Thymus (tissue), 11 donors: ENCODE measurements around the gene TDRD9. TPM values are rescaled to one million over a fixed set of nuclear protein-coding genes. Genes with fewer than 3 reads are reported as not detected.

Experiments
- DNase-seq, 9 donors: peaks; one replicate each; pipeline ENCODE4 v3.0.0-alpha.2; 2013; ENCODE audit warnings: low spot score in 9 of 9, low read depth in 6 of 9, missing footprints in 1 of 9
- H3K27ac ChIP-seq, 2 donors: one replicate each; pipeline ENCODE4 v1.5.1; 2013; ENCODE audit warnings: control low read depth in 1 of 2, low read depth in 1 of 2, low read length in 1 of 2, mild to moderate bottlenecking in 1 of 2, moderate library complexity in 1 of 2
- H3K27me3 ChIP-seq, 2 donors: one replicate each; pipeline ENCODE4 v1.5.1; 2013; ENCODE audit warnings: low read length in 1 of 2; ENCODE audit not compliant: control insufficient read depth in 2 of 2, insufficient read depth in 1 of 2
- H3K36me3 ChIP-seq, 2 donors: one replicate each; pipeline ENCODE4 v1.5.1; 2013; ENCODE audit warnings: low read length in 1 of 2, mild to moderate bottlenecking in 1 of 2, moderate library complexity in 1 of 2; ENCODE audit not compliant: control insufficient read depth in 2 of 2, insufficient read depth in 2 of 2
- H3K4me1 ChIP-seq, 2 donors: one replicate each; pipeline ENCODE4 v1.5.1; 2013; ENCODE audit warnings: low read length in 2 of 2; ENCODE audit not compliant: control insufficient read depth in 2 of 2, insufficient read depth in 2 of 2
- H3K4me3 ChIP-seq, 2 donors: one replicate each; pipeline ENCODE4 v1.5.1; 2013; ENCODE audit warnings: low read length in 2 of 2, control low read depth in 1 of 2, mild to moderate bottlenecking in 1 of 2
- H3K9me3 ChIP-seq, 2 donors: one replicate each; pipeline ENCODE4 v1.5.1; 2013; ENCODE audit warnings: low read length in 1 of 2, mild to moderate bottlenecking in 1 of 2; ENCODE audit not compliant: control insufficient read depth in 2 of 2, insufficient read depth in 1 of 2
- WGBS: extraction: QIAGEN DNeasy Blood & Tissue Kit; methylation state at CpG from one replicate; pipeline ENCODE4 v1.1.7; 2013; 5-methylcytosine and 5-hydroxymethylcytosine counted together
- polyA plus RNA-seq: library from polyadenylated mRNA; stranded (reverse); fragments of 200-250 nt; gene quantifications from one replicate; pipeline ENCODE4 v1.2.3, GENCODE V29; 2013
- total RNA-seq: library from RNA; stranded (reverse); fragments of 120-200 nt; gene quantifications from one replicate; pipeline ENCODE4 v1.2.4, GENCODE V29; 2013
- donor health status: healthy.

The TDRD9 gene
- total and polyA plus RNA-seq, 2 donors = 0.76 to 3.8 TPM

DNA sequence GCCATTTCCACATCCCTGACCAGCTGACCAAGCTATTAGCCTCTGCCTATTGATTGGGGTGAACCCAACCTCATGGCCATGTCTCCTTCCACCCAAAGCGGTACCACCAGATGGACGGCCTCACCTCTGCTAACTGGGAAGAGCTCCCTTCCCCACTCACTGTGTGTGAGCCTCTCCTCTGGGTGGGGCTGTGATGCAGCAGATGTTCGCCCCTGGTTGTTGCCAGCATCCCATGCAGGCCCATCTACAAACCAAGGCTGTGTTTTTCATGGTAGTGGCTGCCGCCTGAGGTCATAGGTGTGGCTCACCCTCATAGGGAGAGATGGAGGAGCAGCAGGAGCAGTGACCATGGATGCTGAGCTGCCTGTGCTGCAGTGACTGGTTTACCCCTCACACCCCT, 61.7 kb downstream of the TDRD9 start:
- Histone ChIP-seq H3K36me3 (no peaks in the 10 kb centered on the region), H3K9me3 (peaks cover 0 to 7% of the 10 kb centered on the region in 2 donors), H3K4me3 (no peak overlapping the region), H3K27me3 (no peaks in the 10 kb centered on the region), H3K4me1 (no peaks in the 10 kb centered on the region), H3K27ac (no peak overlapping the region)
- DNase-seq = no peak
- 97% methylated on average over 4 of the region's 4 CpGs for WGBS

- Histone ChIP-seq H3K4me3 (no peak overlapping the region), H3K36me3 (no peaks in the 10 kb centered on the region), H3K4me1 (no peaks in the 10 kb centered on the region), H3K27me3 (no peaks in the 10 kb centered on the region), H3K9me3 (peaks cover 0 to 4% of the 10 kb centered on the region in 2 donors), H3K27ac (no peak overlapping the region)
- 96% methylated on average over 5 of the region's 5 CpGs for whole genome bisulfite sequencing
- DNase-seq = no peak
These were observed 66.4 kb downstream of the TDRD9 start for GRCh38 chr14:103994535-103995184.

DNA sequence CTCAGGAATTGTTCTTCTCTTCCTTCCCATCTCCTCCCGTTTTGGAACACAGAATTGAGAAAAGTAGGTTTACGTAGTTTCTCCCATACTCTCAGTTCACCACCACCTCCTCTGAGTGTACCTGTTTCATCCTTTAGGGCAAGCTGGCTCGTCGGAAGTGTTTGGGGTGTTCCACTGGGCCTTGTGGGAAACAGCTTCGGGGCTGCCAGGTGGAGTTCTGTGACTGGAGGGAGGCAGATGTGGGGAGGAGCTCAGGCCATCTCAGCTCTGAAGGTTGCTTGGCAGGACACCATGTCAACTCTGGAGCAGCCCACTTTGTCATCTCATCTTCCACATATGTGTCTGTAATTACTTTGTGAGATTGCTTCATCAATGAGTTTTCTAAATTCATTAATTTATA, 67.6 kb downstream of the TDRD9 start:
- DNase-seq = no peak
- 82% methylated on average over 5 of the region's 5 CpGs for WGBS
- H3K27ac ChIP-seq = no peak overlapping the region
- H3K4me1 ChIP-seq = no peaks in the 10 kb centered on the region
- H3K36me3 ChIP-seq = no peaks in the 10 kb centered on the region
- no peaks in the 10 kb centered on the region for H3K27me3 ChIP-seq
- no peaks in the 10 kb centered on the region for H3K9me3 ChIP-seq
- H3K4me3 ChIP-seq = no peak overlapping the region

DNA sequence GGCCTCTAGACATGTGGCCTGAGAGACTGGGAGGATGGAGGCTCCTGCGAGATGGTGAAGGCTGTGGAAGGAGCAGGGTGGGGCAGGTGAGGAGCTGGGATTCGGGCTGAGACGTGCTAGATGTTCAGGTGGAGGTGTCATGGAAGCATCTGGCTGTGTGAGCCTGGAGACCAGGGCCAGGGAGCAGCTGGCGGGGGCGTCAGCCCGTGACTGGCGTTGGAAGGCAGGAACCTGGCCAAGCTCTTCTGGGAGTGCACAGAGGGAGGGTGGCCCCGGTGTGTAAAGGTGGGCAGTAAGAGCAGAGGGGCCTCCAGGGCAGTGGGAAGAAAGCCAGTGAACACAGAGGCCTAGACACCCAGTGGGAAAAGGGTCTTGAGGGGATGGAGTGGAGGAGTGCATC, 69.1 kb downstream of the TDRD9 start:
- Histone ChIP-seq H3K4me1 (no peaks in the 10 kb centered on the region), H3K9me3 (no peaks in the 10 kb centered on the region), H3K36me3 (no peaks in the 10 kb centered on the region), H3K27ac (no peak overlapping the region), H3K4me3 (no peak overlapping the region), H3K27me3 (no peaks in the 10 kb centered on the region)
- 92% methylated on average over 8 of the region's 8 CpGs for WGBS
- DNase-seq = no peak

- Histone ChIP-seq H3K9me3 (no peaks in the 10 kb centered on the region), H3K27ac (no peak overlapping the region), H3K4me1 (no peaks in the 10 kb centered on the region), H3K27me3 (no peaks in the 10 kb centered on the region), H3K36me3 (no peaks in the 10 kb centered on the region), H3K4me3 (no peak overlapping the region)
- WGBS = 96% methylated on average over 10 of the region's 10 CpGs
- DNase-seq = no peak
These were observed 69.8 kb downstream of the TDRD9 start for GRCh38 chr14:103998027-103998426.

GRCh38 chr14:103999795-104000440, 71.7 kb downstream of the TDRD9 start:
- Histone ChIP-seq H3K36me3 (no peaks in the 10 kb centered on the region), H3K4me3 (no peak overlapping the region), H3K27me3 (no peaks in the 10 kb centered on the region), H3K9me3 (no peaks in the 10 kb centered on the region), H3K4me1 (no peaks in the 10 kb centered on the region), H3K27ac (no peak overlapping the region)
- DNase-seq = no peak
- 95% methylated on average over 7 of the region's 7 CpGs for WGBS

- Histone ChIP-seq H3K4me1 (no peaks in the 10 kb centered on the region), H3K4me3 (no peak overlapping the region), H3K27ac (no peak overlapping the region), H3K27me3 (no peaks in the 10 kb centered on the region), H3K36me3 (no peaks in the 10 kb centered on the region), H3K9me3 (no peaks in the 10 kb centered on the region)
- DNase-seq = no peak
- WGBS = 88% methylated on average over 4 of the region's 4 CpGs
These were observed 72.7 kb downstream of the TDRD9 start for GRCh38 chr14:104001003-104001402.

DNA sequence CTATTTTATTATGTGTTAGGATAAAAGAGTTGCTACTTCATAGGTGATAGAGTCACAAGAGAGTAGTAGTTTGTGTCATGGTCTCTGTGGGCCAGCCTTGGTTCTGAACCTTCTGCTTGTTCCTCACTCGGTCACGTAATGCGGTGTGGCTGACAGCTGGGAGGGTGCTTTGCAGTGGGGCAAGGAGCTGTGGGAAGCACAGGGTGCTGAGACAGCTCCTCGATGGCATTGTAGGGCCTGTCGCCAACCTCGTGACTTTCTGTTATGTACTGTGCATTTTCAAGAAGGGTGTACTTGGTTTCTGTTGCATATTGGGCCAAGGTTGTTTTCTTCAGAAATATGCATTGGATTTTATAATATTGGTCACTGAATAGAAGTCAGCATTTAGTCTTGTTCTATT, 75.4 kb downstream of the TDRD9 start:
- no peak for DNase-seq
- Histone ChIP-seq H3K9me3 (no peaks in the 10 kb centered on the region), H3K4me3 (no peak overlapping the region), H3K27me3 (no peaks in the 10 kb centered on the region), H3K4me1 (no peaks in the 10 kb centered on the region), H3K36me3 (no peaks in the 10 kb centered on the region), H3K27ac (no peak overlapping the region)
- WGBS = 98% methylated on average over 6 of the region's 6 CpGs

DNA sequence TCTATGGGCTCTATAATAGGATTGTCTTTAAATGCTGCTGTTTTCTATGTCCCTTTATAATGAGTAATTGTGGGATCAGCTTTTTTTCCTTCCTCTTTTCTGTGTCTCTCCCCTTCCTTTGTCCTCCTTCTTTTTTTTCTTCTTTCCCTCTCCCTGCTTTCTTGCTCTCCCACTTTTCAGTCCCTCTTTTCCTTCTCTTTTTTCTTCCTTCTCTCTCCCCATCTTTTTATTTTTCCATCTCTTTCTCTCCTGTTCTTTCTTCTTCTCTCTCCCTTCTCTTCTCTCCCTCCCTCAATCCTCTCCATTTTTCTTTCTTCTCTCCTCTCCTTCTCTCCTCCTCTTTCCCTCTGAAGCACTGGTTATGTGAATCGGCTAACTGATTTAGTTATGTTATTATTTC, 76.6 kb downstream of the TDRD9 start:
- H3K4me1 ChIP-seq = no peaks in the 10 kb centered on the region
- DNase-seq = no peak
- no peak overlapping the region for H3K4me3 ChIP-seq
- 92% methylated on average over 1 of the region's 1 CpG for WGBS
- no peaks in the 10 kb centered on the region for H3K27me3 ChIP-seq
- no peaks in the 10 kb centered on the region for H3K36me3 ChIP-seq
- H3K27ac ChIP-seq = no peak overlapping the region
- no peaks in the 10 kb centered on the region for H3K9me3 ChIP-seq
